NB4 (cell line): ENCODE measurements around the gene DPPA2.

ENCODE experiments used
- CTCF ChIP-seq: IDR thresholded peaks from one replicate; pipeline ENCODE4 v1.5.1; 2012; ENCODE audit warnings: low read depth, low read length
- MAX ChIP-seq: IDR thresholded peaks from 2 replicates; pipeline ENCODE4 v1.6.1; 2011; ENCODE audit warnings: low read depth, low read length
- MYC ChIP-seq: IDR thresholded peaks from 2 replicates; pipeline ENCODE4 v1.6.1; 2011; ENCODE audit warnings: low read depth, low read length
- POLR2A ChIP-seq: IDR thresholded peaks from 2 replicates; pipeline ENCODE4 v1.6.1; 2011; ENCODE audit warnings: mild to moderate bottlenecking; ENCODE audit not compliant: insufficient read length; ENCODE audit errors: extremely low read depth

DNA sequence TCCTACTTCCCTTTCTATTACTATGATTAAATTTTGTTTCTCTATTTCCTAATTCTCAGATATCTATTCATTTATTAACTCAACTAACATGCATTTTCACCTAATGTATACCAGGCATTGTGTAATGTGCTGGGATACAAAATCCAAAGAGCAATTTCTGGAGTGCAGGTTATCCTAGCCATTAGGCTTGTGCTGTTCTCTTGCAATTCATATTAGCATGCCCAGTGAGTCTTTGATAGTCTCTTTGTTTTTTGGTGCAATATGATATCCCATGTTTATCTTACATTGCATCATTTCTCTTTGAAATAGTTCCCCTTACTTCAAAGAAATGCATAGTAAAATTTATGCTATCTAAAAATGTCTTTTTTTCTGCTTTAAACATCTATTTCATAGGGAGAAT, 34.9 kb upstream of the DPPA2 start:
- no peak for TF ChIP-seq CTCF
- no peak for TF ChIP-seq POLR2A
- no peak for TF ChIP-seq MAX
- TF ChIP-seq MYC: no peak
